Epithelial cell of proximal tubule (primary cell): ENCODE measurements around the gene ZFYVE19. TPM values are rescaled to one million over a fixed set of nuclear protein-coding genes. Genes with fewer than 3 reads are reported as not detected.

Experiments
- DNase-seq: peaks from one replicate; pipeline ENCODE4 v3.0.0-alpha.2; 2011; ENCODE audit warnings: low read depth
- H3K4me3 ChIP-seq: 2 replicates; pipeline ENCODE4 v1.5.1; 2011; ENCODE audit warnings: low read depth, mild to moderate bottlenecking, low read length
- CTCF ChIP-seq: conservative IDR thresholded peaks from 2 replicates; pipeline ENCODE4 v1.5.1; 2012; ENCODE audit warnings: low read depth, mild to moderate bottlenecking, low read length
- total RNA-seq: library from RNA; depleted of rRNA; stranded (reverse); fragments of >200 nt; gene quantifications from 2 replicates; pipeline ENCODE4 v1.2.3, GENCODE V29; 2015

ZFYVE19 gene
- total RNA-seq, 1 donor from 2014 or later, result 34.8 TPM

DNA sequence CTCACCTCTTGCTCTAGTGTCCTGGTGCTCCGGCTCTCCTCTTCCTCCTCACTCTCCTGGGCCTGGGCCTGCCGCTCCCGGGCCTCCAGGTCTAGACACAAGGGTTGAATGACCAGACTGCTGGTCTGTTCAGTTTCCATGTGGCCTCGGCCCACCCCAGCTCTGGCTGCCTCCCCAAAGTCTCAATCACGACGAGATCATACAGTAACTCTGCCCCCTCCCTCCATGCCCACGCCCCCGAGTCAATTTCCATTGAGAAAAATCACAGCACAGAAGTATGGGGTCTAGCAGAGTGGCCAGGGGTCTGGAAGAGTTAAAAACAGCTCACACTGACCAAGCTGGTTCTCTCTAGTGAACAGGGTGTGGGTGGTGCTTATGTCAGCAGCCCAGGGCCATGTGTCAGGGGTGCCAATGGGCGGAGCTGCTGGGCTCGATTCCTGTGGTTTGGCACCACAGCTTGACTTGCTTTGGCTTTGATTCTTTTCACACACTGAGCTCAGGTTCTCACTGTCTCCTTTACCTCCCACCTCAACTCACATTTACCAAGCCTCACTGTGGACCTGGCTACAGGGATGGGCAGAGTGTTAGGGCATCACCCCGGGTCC is 30.2 kb upstream of the ZFYVE19 start:
- DNase-seq, result no peak

GRCh38 chr15:40782609-40783227 is 24.2 kb upstream of the ZFYVE19 start:
- peak; percentile 85 for TF ChIP-seq CTCF
- H3K4me3 ChIP-seq, result no peak overlapping the region
- no peak for DNase-seq

More for the DNA sequence above, 30.2 kb upstream of the ZFYVE19 start:
- TF ChIP-seq CTCF, result no peak
- no peak overlapping the region for H3K4me3 ChIP-seq

DNA sequence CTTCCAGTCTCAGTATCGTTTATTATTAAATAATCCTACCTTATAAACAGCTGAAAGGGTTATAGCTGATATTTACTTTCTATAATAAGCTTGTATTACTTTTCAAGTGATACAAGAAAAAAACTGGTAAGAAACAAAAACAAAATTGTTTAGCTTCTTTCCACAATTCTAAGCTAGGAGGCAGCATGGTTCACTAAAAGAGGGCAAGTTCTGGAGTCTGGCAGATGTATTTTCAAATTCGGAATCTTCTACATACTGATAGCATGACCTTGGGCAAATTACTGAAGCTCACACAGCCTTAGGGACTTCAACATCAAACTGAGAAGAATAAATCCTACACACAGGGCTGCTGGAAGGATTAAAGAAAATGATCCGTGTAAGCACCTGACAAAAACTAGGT is 21.7 kb upstream of the ZFYVE19 start:
- DNase-seq, result no peak
- no peak overlapping the region for H3K4me3 ChIP-seq
- peak; percentile 37 for TF ChIP-seq CTCF

DNA sequence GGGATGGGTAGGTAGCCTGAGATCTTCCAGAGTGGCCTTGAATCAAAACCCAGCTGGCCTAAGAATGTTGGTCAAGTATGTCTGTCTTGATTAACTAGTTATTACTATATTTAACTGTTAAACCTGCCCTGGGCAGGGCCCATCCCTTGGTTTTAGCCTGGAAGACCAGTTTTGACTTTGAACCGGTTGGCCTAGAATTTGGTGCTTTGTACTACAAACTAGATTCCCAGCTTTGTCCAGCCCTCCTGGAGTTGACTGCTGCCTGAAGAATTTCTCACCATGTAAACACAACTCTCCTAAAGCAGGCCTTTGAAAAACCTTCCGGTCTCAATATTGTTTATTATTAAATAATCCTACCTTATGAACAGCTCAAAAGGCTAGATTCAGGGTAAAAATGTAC is 21.1 kb upstream of the ZFYVE19 start:
- no peak for TF ChIP-seq CTCF
- H3K4me3 ChIP-seq, result no peak overlapping the region
- no peak for DNase-seq

GRCh38 chr15:40787344-40787841 is 19.5 kb upstream of the ZFYVE19 start:
- peak; percentile 91 for DNase-seq
- TF ChIP-seq CTCF, result no peak
- no peak overlapping the region for H3K4me3 ChIP-seq

- H3K4me3 ChIP-seq, result no peak overlapping the region
- no peak for TF ChIP-seq CTCF
- DNase-seq, result no peak
These were observed 18.9 kb upstream of the ZFYVE19 start for GRCh38 chr15:40787991-40788390.

DNA sequence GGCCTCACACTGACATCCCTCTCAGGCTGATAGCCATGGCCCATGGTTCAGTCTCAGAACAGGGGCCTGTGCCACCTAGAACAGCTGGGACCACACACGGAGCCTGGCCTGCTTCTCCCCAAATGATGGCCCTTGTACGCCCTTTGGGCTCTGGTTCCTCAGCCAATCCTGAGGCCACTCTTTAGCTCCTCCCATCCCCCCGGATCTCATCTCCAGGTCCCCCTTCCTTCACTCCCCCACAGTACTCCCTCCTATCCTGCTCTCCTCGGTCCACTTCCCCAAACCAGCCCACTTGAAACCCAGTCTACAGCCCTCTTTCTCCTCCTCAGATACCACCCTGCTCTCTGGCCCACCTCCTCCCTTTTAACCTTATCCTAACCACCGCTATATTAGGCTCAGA is 17.8 kb upstream of the ZFYVE19 start:
- no peak for TF ChIP-seq CTCF
- DNase-seq, result no peak
- no peak overlapping the region for H3K4me3 ChIP-seq
